IPS-20b (cell line): ENCODE measurements around the gene DRD2.

ENCODE experiments used
- H3K27ac ChIP-seq: one replicate; pipeline ENCODE4 v1.5.1; 2013; ENCODE audit warnings: low read length
- H3K27me3 ChIP-seq: 2 replicates; pipeline ENCODE4 v1.6.1; 2013; ENCODE audit warnings: mild to moderate bottlenecking, low read length, inconsistent platforms; ENCODE audit not compliant: insufficient read depth
- H3K36me3 ChIP-seq: 2 replicates; pipeline ENCODE4 v1.6.1; 2013; ENCODE audit warnings: low read depth, mild to moderate bottlenecking, inconsistent platforms, low read length, moderate library complexity; ENCODE audit not compliant: insufficient read depth
- H3K4me1 ChIP-seq: 2 replicates; pipeline ENCODE4 v1.6.1; 2013; ENCODE audit warnings: mild to moderate bottlenecking, control low read depth, inconsistent platforms, low read length, moderate library complexity; ENCODE audit not compliant: insufficient read depth
- H3K4me3 ChIP-seq: 2 replicates; pipeline ENCODE4 v1.5.1; 2013; ENCODE audit warnings: mild to moderate bottlenecking, low read length, inconsistent platforms
- H3K9ac ChIP-seq: 2 replicates; pipeline ENCODE4 v1.6.1; 2013; ENCODE audit warnings: low read depth, mild to moderate bottlenecking, inconsistent platforms, low read length, moderate library complexity
- H3K9me3 ChIP-seq: 2 replicates; pipeline ENCODE4 v1.6.1; 2013; ENCODE audit warnings: mild to moderate bottlenecking, low read depth, low read length, inconsistent platforms; ENCODE audit not compliant: insufficient read depth

Gene DRD2

GRCh38 chr11:113363406-113363805, 111.8 kb downstream of the DRD2 start:
- no peak overlapping the region for H3K4me3 ChIP-seq
- no peaks in the 10 kb centered on the region for H3K4me1 ChIP-seq
- no peak overlapping the region for H3K27ac ChIP-seq
- no peaks in the 10 kb centered on the region for H3K27me3 ChIP-seq
- no peaks in the 10 kb centered on the region for H3K36me3 ChIP-seq
- H3K9ac ChIP-seq: no peak overlapping the region
- no peaks in the 10 kb centered on the region for H3K9me3 ChIP-seq
